Left ventricle myocardium inferior (tissue), 1 donor: ENCODE measurements around the gene SPOUT1. TPM values are rescaled to one million over a fixed set of nuclear protein-coding genes. Genes with fewer than 3 reads are reported as not detected.
A peak's percentile ranks its signal among the peaks of the same experiment; 100 is the strongest.

ENCODE experiments used
- DNase-seq: peaks from one replicate; pipeline ENCODE4 v3.0.0-alpha.2; 2020
- H3K27ac ChIP-seq: fragments of 200-600 bp; replicated peaks from 2 replicates; pipeline ENCODE4 v1.8.0; 2021
- H3K27me3 ChIP-seq: fragments of 200-600 bp; 2 replicates; pipeline ENCODE4 v1.8.0; 2021; ENCODE audit warnings: low read depth
- H3K36me3 ChIP-seq: fragments of 200-600 bp; 2 replicates; pipeline ENCODE4 v1.8.0; 2021
- H3K4me1 ChIP-seq: fragments of 200-600 bp; 2 replicates; pipeline ENCODE4 v1.8.0; 2021
- H3K4me3 ChIP-seq: fragments of 200-600 bp; 2 replicates; pipeline ENCODE4 v1.8.0; 2021; ENCODE audit warnings: mild to moderate bottlenecking, moderate library complexity
- H3K9me3 ChIP-seq: fragments of 200-600 bp; replicated peaks from 2 replicates; pipeline ENCODE4 v1.8.0; 2021
- CTCF ChIP-seq: fragments of 200-600 bp; IDR thresholded peaks from 2 replicates; pipeline ENCODE4 v1.8.0; 2021; ENCODE audit warnings: antibody characterized with exemption, mild to moderate bottlenecking, borderline replicate concordance
- intact Hi-C: fragments of 100-400 bp; cut with micrococcal nuclease; formaldehyde crosslinking; loops from one replicate; pipeline ENCODE4 v1.11.0; 2022
- total RNA-seq: library from RNA; stranded (reverse); fragmentation: NEBNext Ultra II Directional; extraction: Animal tissue kit (Norgen Biotek cat#: 25700); gene quantifications from one replicate; pipeline ENCODE4 v1.2.1, GENCODE V29; 2021
- donor health status: DM: no; HTN: yes; CAD: no; lungs with severe emphysema.

SPOUT1 gene
- total RNA-seq, 1 donor from 2014 or later, result 17.5 TPM

DNA sequence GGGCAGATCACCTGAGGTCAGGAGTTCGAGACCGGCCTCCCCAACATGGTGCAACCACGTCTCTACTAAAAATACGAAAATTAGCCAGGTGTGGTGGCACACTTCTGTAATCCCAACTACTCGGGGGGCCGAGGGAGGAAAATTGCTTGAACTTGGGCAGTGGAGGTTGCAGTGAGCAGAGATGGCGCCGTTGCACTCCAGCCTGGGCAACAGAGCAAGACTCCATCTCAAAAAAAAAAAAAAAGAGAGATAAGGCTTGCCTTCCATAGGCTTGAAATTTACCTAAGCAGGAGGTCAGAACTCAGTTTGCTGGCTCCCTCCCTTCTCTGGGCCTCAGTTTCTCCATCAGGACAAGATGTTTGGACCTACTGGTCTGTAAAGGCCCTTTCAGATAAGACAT lies 1.3 kb downstream of the SPOUT1 start:
- DNase-seq, result no peak
- H3K4me1 ChIP-seq, result peaks cover 21% of the 10 kb centered on the region
- H3K27me3 ChIP-seq, result no peaks in the 10 kb centered on the region
- no peak for TF ChIP-seq CTCF
- H3K36me3 ChIP-seq, result peaks cover 49% of the 10 kb centered on the region
- no peak overlapping the region for H3K27ac ChIP-seq
- intact Hi-C loops, result no loop called here
- H3K4me3 ChIP-seq, result peak overlapping the region; percentile 92
- H3K9me3 ChIP-seq, result no peaks in the 10 kb centered on the region

- intact Hi-C loops, result no loop called here
- H3K27ac ChIP-seq, result no peak overlapping the region
- no peak for TF ChIP-seq CTCF
These were observed 3.5 kb downstream of the SPOUT1 start for GRCh38 chr9:128825923-128826700.

DNA sequence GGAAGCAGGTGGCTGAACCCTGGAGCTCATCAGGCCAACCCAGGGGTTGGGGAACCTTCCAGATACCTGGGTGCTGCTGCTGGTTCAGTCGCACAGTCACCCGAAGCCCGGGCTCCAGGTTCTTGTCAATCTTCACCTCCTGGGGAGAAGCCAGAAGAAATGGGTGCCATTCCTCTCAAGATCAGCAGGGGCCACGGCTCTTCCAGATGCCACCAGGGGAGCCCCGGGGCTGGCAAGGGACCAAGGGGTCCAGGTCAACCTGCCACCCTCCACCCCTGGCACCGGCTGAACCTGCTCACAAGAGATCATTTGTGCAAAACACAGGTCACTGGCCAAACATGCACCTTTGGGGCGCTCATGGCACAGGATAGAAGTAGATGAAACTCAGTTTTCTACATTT lies 4.7 kb downstream of the SPOUT1 start:
- no peak for TF ChIP-seq CTCF
- peaks cover 71% of the 10 kb centered on the region for H3K36me3 ChIP-seq
- no peak for DNase-seq

More at GRCh38 chr9:128825923-128826700, 3.5 kb downstream of the SPOUT1 start:
- H3K36me3 ChIP-seq, result peaks cover 67% of the 10 kb centered on the region
- peaks cover 21% of the 10 kb centered on the region for H3K4me1 ChIP-seq
- H3K27me3 ChIP-seq, result no peaks in the 10 kb centered on the region
- DNase-seq, result no peak
- H3K4me3 ChIP-seq, result no peak overlapping the region
- H3K9me3 ChIP-seq, result no peaks in the 10 kb centered on the region

GRCh38 chr9:128823903-128824406 lies 5.6 kb downstream of the SPOUT1 start:
- no peak for DNase-seq
- peaks cover 29% of the 10 kb centered on the region for H3K4me1 ChIP-seq
- H3K4me3 ChIP-seq, result no peak overlapping the region
- no peak for TF ChIP-seq CTCF
- peaks cover 71% of the 10 kb centered on the region for H3K36me3 ChIP-seq
- H3K27me3 ChIP-seq, result no peaks in the 10 kb centered on the region
- intact Hi-C loops, result no loop called here
- H3K27ac ChIP-seq, result no peak overlapping the region
- no peaks in the 10 kb centered on the region for H3K9me3 ChIP-seq

More for the DNA sequence above, 4.7 kb downstream of the SPOUT1 start:
- H3K27ac ChIP-seq, result no peak overlapping the region
- H3K27me3 ChIP-seq, result no peaks in the 10 kb centered on the region
- no peaks in the 10 kb centered on the region for H3K9me3 ChIP-seq
- intact Hi-C loops, result no loop called here
- no peak overlapping the region for H3K4me3 ChIP-seq
- H3K4me1 ChIP-seq, result peaks cover 27% of the 10 kb centered on the region

DNA sequence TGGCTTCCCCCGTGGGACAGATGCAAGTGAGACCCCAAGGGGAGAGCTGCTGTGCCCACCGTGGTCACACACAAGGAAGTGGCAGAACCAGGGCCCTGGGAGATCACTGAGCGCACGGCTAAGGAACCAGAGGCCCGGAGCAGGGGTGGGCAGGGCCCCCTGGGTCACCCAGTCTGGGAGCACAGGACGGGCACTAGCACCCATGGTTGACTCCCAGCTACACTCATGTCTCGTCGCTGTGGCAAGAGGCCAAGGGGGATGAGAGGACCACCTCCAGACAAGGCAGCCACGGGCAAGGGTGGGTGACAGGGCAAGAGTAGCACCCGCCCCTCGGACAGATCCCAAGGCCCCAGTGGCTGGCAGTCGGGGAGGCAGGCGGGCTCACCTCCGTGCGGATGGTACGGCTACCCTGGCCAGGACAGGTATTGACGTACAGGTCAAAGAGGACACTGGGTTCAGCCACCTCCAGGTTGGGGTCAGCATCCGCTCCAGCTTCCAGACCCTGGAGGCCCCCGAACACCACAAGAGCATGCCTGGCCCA lies 6.2 kb downstream of the SPOUT1 start:
- Histone ChIP-seq H3K4me3 (no peak overlapping the region), H3K9me3 (no peaks in the 10 kb centered on the region), H3K4me1 (peaks cover 26% of the 10 kb centered on the region), H3K27me3 (no peaks in the 10 kb centered on the region), H3K27ac (no peak overlapping the region), H3K36me3 (peaks cover 71% of the 10 kb centered on the region)
- DNase-seq, result no peak
- intact Hi-C loops, result no loop called here
- TF ChIP-seq CTCF, result no peak
